RWPE1 (cell line): Measurements from ENCODE around the gene CLEC1A.
"Not testable (repeated sequence)": the region's sequence is repeated elsewhere in the genome, so short reads cannot be mapped to it uniquely, and the experiment has no call there.

Source experiments
- CTCF ChIA-PET: fragments of 350-600 bp; sonication (Branson Sonifier 250); formaldehyde crosslinking; extraction: SDS; loops from one replicate; lab custom pipeline; 2021; lab: Yijun Ruan, JAX
- POLR2A ChIA-PET: fragments of 400-600 bp; formaldehyde crosslinking; extraction: SDS; loops from one replicate; lab custom pipeline; 2020; ENCODE audit warnings: antibody characterized with exemption; ENCODE audit not compliant: low non-redundant PET; lab: Yijun Ruan, JAX
- DNase-seq: peaks from one replicate; pipeline ENCODE4 v3.0.0; 2012; ENCODE audit warnings: low spot score
- H3K27ac ChIP-seq: fragments of 450-650 bp; 2 replicates; pipeline ENCODE4 v1.5.1; 2017
- CTCF ChIP-seq: fragments of 450-650 bp; conservative IDR thresholded peaks from 2 replicates; pipeline ENCODE4 v1.5.1; 2017; ENCODE audit warnings: low read depth, mild to moderate bottlenecking

CLEC1A gene

GRCh38 chr12:10027721-10028120 lies 71.1 kb downstream of the CLEC1A start:
- H3K27ac ChIP-seq, result no peak overlapping the region
- no peak for DNase-seq
- ChIA-PET CTCF (no interaction called here), POLR2A (no interaction called here)
- no peak for TF ChIP-seq CTCF

GRCh38 chr12:10027311-10027710 lies 71.5 kb downstream of the CLEC1A start:
- no peak overlapping the region for H3K27ac ChIP-seq
- CTCF ChIA-PET, result no interaction called here
- TF ChIP-seq CTCF, result no peak
- POLR2A ChIA-PET, result no interaction called here
- DNase-seq, result no peak

GRCh38 chr12:10026666-10027065 lies 72.1 kb downstream of the CLEC1A start:
- POLR2A ChIA-PET, CTCF ChIA-PET: not testable (repeated sequence)

GRCh38 chr12:10025236-10025635 lies 73.5 kb downstream of the CLEC1A start:
- CTCF ChIA-PET, result no interaction called here

More at GRCh38 chr12:10026666-10027065, 72.1 kb downstream of the CLEC1A start:
- not testable (repeated sequence) for H3K27ac ChIP-seq, DNase-seq

GRCh38 chr12:10021342-10021741 lies 77.4 kb downstream of the CLEC1A start:
- DNase-seq, result no peak
- no peak overlapping the region for H3K27ac ChIP-seq
- CTCF ChIA-PET, result no interaction called here
- POLR2A ChIA-PET, result no interaction called here
- no peak for TF ChIP-seq CTCF

More at GRCh38 chr12:10025236-10025635, 73.5 kb downstream of the CLEC1A start:
- no peak overlapping the region for H3K27ac ChIP-seq
- no peak for DNase-seq
- TF ChIP-seq CTCF, result no peak
- POLR2A ChIA-PET, result no interaction called here
